K562 (cell line): ENCODE results near the gene THAP2.

Experiments
- CTCF ChIP-seq, 3 experiments: IDR thresholded peaks in 2 of 3; conservative IDR thresholded peaks in 1 of 3; 2 replicates each; pipeline ENCODE4 v1.5.1; 2011 to 2012; ENCODE audit warnings: low read length in 3 of 3, mild to moderate bottlenecking in 3 of 3, control low read depth in 2 of 3, improper control_type of control experiment in 1 of 3, inconsistent platforms in 1 of 3, low read depth in 1 of 3, mixed read lengths in 1 of 3, moderate library complexity in 1 of 3; ENCODE audit not compliant: insufficient read depth in 2 of 3
- KLF10 ChIP-seq: fragments of 250-450 bp; sonication (Bioruptor Pico); IDR thresholded peaks from 2 replicates; pipeline ENCODE4 v1.6.1; 2021; ENCODE audit warnings: matching md5 sums
- PCBP2 ChIP-seq: fragments of 200-400 bp; formaldehyde crosslinking; IDR thresholded peaks from 2 replicates; pipeline ENCODE4 v1.6.1; 2018; ENCODE audit warnings: low read length, low read depth, mild to moderate bottlenecking, moderate library complexity; ENCODE audit not compliant: poor library complexity, severe bottlenecking
- POLR2A ChIP-seq: fragments of 450-650 bp; conservative IDR thresholded peaks from 2 replicates; pipeline ENCODE4 v1.6.1; 2016
- ZFP1 ChIP-seq: fragments of 450-650 bp; formaldehyde crosslinking; IDR thresholded peaks from 2 replicates; pipeline ENCODE4 v1.4.0; 2020; ENCODE audit warnings: mild to moderate bottlenecking, mixed read lengths
- ZSCAN29 ChIP-seq: fragments of 450-650 bp; IDR thresholded peaks from 2 replicates; pipeline ENCODE4 v1.6.1; 2017
- TF ChIP-seq, protein P1 (sequence below): sonication (generic); formaldehyde crosslinking; IDR thresholded peaks from 2 replicates; pipeline ENCODE4 v1.8.1; 2023; ENCODE audit warnings: mild to moderate bottlenecking, missing genetic modification reagents
- TF ChIP-seq, protein P2 (sequence below): sonication (generic); formaldehyde crosslinking; IDR thresholded peaks from 2 replicates; pipeline ENCODE4 v1.9.0; 2022; ENCODE audit warnings: mild to moderate bottlenecking, missing genetic modification reagents

DNA sequence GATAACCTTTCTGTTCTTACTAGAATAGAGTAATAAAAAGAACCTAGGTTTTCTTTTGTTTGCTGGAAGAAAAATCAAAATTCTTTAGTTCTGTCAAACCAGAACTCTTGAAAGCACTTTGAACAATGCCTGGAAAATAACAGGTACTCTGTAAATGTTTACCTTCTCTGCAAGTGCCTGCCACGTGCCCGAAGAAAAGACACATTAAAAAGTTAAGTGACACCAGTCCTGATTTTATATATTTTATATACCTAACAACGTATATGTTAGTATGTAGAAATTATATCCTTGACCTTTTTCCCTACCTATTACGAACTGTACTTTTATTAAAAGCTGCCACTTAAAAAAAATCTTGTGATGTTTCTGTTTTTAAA lies 976 bp downstream of the THAP2 start:
- no peak for TF ChIP-seq ZFP1 (CRISPR knock-in tag)
- no peak for TF ChIP-seq POLR2A
- no peak for TF ChIP-seq CTCF (IDR thresholded peaks at IDR 0.05 in 2 of 3, conservative IDR thresholded peaks at IDR 0.05 in 1 of 3; ENCODE audit: insufficient read depth in 2 of 3, low read depth in 1 of 3, low read length in 3 of 3)
- no peak for TF ChIP-seq ZSCAN29
- TF ChIP-seq, protein P1, sequence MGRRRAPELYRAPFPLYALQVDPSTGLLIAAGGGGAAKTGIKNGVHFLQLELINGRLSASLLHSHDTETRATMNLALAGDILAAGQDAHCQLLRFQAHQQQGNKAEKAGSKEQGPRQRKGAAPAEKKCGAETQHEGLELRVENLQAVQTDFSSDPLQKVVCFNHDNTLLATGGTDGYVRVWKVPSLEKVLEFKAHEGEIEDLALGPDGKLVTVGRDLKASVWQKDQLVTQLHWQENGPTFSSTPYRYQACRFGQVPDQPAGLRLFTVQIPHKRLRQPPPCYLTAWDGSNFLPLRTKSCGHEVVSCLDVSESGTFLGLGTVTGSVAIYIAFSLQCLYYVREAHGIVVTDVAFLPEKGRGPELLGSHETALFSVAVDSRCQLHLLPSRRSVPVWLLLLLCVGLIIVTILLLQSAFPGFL (CRISPR knock-in tag), result no peak
- no peak for TF ChIP-seq PCBP2
- TF ChIP-seq, protein P2, sequence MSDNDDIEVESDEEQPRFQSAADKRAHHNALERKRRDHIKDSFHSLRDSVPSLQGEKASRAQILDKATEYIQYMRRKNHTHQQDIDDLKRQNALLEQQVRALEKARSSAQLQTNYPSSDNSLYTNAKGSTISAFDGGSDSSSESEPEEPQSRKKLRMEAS (CRISPR knock-in tag), result no peak
- TF ChIP-seq KLF10 (CRISPR knock-in tag), result no peak
